A673 (cell line): ENCODE data around the gene STPG4. TPM values are rescaled to one million over a fixed set of nuclear protein-coding genes. Genes with fewer than 3 reads are reported as not detected.

Source experiments
- BruUV-seq: library from RNA; stranded (reverse); fragments of 400-500 nt; replicated peaks from 2 replicates; lab custom pipeline; 2021; lab: Mats Ljungman, UMichigan
- CTCF ChIA-PET: fragments of 300-600 bp; sonication (Branson Sonifier 250); formaldehyde crosslinking; loops from one replicate; lab custom pipeline; 2022; ENCODE audit warnings: antibody characterized with exemption; lab: Charles Lee
- POLR2A ChIA-PET: fragments of 300-600 bp; sonication (Branson Sonifier 250); formaldehyde crosslinking; loops from one replicate; lab custom pipeline; 2022; ENCODE audit warnings: antibody characterized with exemption; ENCODE audit not compliant: low non-redundant PET; lab: Charles Lee
- DNase-seq: peaks from one replicate; pipeline ENCODE4 v3.0.0-alpha.2; 2015; ENCODE audit warnings: low spot score
- H3K27ac ChIP-seq: fragments of 200-600 bp; sonication (generic); 2 replicates; pipeline ENCODE4 v1.5.1; 2016; ENCODE audit warnings: mixed run types, low read depth, mild to moderate bottlenecking, mixed read lengths, antibody characterized with exemption, low read length; ENCODE audit not compliant: poor library complexity, severe bottlenecking
- H3K27me3 ChIP-seq: fragments of 200-600 bp; sonication (generic); replicated peaks from 2 replicates; pipeline ENCODE4 v1.6.1; 2017; ENCODE audit warnings: mixed run types, low read depth, mild to moderate bottlenecking, mixed read lengths, antibody characterized with exemption, low read length; ENCODE audit not compliant: insufficient read depth, poor library complexity
- H3K36me3 ChIP-seq: fragments of 200-600 bp; sonication (generic); 2 replicates; pipeline ENCODE4 v1.6.1; 2016; ENCODE audit warnings: mixed run types, mild to moderate bottlenecking, mixed read lengths, antibody characterized with exemption, low read length; ENCODE audit not compliant: insufficient read depth, poor library complexity, severe bottlenecking
- H3K4me1 ChIP-seq: fragments of 200-600 bp; sonication (generic); 2 replicates; pipeline ENCODE4 v1.6.1; 2017; ENCODE audit warnings: mixed run types, mild to moderate bottlenecking, mixed read lengths, antibody characterized with exemption, low read length; ENCODE audit not compliant: insufficient read depth, poor library complexity, severe bottlenecking
- H3K4me3 ChIP-seq: fragments of 200-600 bp; sonication (generic); 2 replicates; pipeline ENCODE4 v1.5.1; 2016; ENCODE audit warnings: low read depth, mixed run types, mild to moderate bottlenecking, mixed read lengths, low read length; ENCODE audit not compliant: poor library complexity, severe bottlenecking
- H3K9me3 ChIP-seq: fragments of 200-600 bp; sonication (generic); 2 replicates; pipeline ENCODE4 v1.6.1; 2016; ENCODE audit warnings: mixed run types, low read depth, mild to moderate bottlenecking, mixed read lengths, antibody characterized with exemption, low read length; ENCODE audit not compliant: poor library complexity, severe bottlenecking
- CTCF ChIP-seq: fragments of 300-800, 200-600 bp; sonication (generic); conservative IDR thresholded peaks from 2 replicates; pipeline ENCODE4 v1.5.1; 2017; ENCODE audit warnings: low read depth, mild to moderate bottlenecking, antibody characterized with exemption, low read length, moderate library complexity, mixed read lengths
- EZH2 ChIP-seq: fragments of 200-600 bp; sonication (generic); IDR thresholded peaks from 2 replicates; pipeline ENCODE4 v1.6.1; 2017; ENCODE audit warnings: borderline replicate concordance, low read depth, mild to moderate bottlenecking, mixed read lengths, antibody characterized with exemption, low read length; ENCODE audit not compliant: poor library complexity, severe bottlenecking
- intact Hi-C: fragments of 100-400 bp; cut with micrococcal nuclease; formaldehyde crosslinking; loops from one replicate; pipeline ENCODE4 v1.10.0; 2022; ENCODE audit not compliant: unreplicated experiment
- total RNA-seq: library from RNA; stranded (reverse); gene quantifications from 2 replicates; pipeline ENCODE4 v1.2.3, GENCODE V29; 2021

Gene STPG4
- total RNA-seq, 1 experiment from 2014 or later = 0.75 TPM

GRCh38 chr2:47088371-47089082 lies 66.6 kb downstream of the STPG4 start:
- no peak overlapping the region for H3K4me3 ChIP-seq
- H3K27me3 ChIP-seq = no peaks in the 10 kb centered on the region
- ChIA-PET POLR2A (no interaction called here), CTCF (interaction anchor here (0.6 kb wide), 1 partner anchor 183 kb away, joined by 3 read pairs; no protein-coding TSS in a partner anchor)
- no peak for DNase-seq
- no peaks in the 10 kb centered on the region for H3K9me3 ChIP-seq
- intact Hi-C loops = no loop called here
- H3K4me1 ChIP-seq = no peaks in the 10 kb centered on the region
- TF ChIP-seq CTCF (0 out of 2 replicates have a peak, but pooled peaks have one; percentile 20), EZH2 (no peak)
- H3K36me3 ChIP-seq = no peaks in the 10 kb centered on the region
- H3K27ac ChIP-seq = no peak overlapping the region
- no TSS peak for BruUV-seq

- Histone ChIP-seq H3K27ac (no peak overlapping the region), H3K4me1 (no peaks in the 10 kb centered on the region), H3K4me3 (no peak overlapping the region), H3K9me3 (no peaks in the 10 kb centered on the region), H3K27me3 (no peaks in the 10 kb centered on the region), H3K36me3 (no peaks in the 10 kb centered on the region)
- TF ChIP-seq CTCF = no peak
- no peak for TF ChIP-seq EZH2
- no TSS peak for BruUV-seq
- POLR2A ChIA-PET = no interaction called here
- intact Hi-C loops = no loop called here
- no peak for DNase-seq
- CTCF ChIA-PET = no interaction called here
Measured at GRCh38 chr2:47087051-47087450, 68.1 kb downstream of the STPG4 start.

GRCh38 chr2:47086571-47086970 lies 68.5 kb downstream of the STPG4 start:
- no peaks in the 10 kb centered on the region for H3K36me3 ChIP-seq
- no peak overlapping the region for H3K27ac ChIP-seq
- ChIA-PET CTCF (no interaction called here), POLR2A (interaction anchor here (0.6 kb wide), 1 partner anchor 432 kb away, joined by 3 read pairs; no protein-coding TSS in a partner anchor)
- DNase-seq = no peak
- no peaks in the 10 kb centered on the region for H3K4me1 ChIP-seq
- no TSS peak for BruUV-seq
- TF ChIP-seq EZH2 = no peak
- TF ChIP-seq CTCF = no peak
- no peak overlapping the region for H3K4me3 ChIP-seq
- no peaks in the 10 kb centered on the region for H3K27me3 ChIP-seq
- H3K9me3 ChIP-seq = no peaks in the 10 kb centered on the region
- intact Hi-C loops = no loop called here
